ENCODE measurements around the gene KRT10. TPM values are rescaled to one million over a fixed set of nuclear protein-coding genes. Genes with fewer than 3 reads are reported as not detected.

Gene KRT10
- total RNA-seq (2014; rRNA removed) (18.3 and 24.8 TPM in 2 replicates), Bru-seq, nascent RNA (percentile 61 among the genes with signal in this experiment), BruChase-seq, experiment 1, labeled RNA remaining after a 6-hour chase (percentile 83 among the genes with signal in this experiment), BruChase-seq, experiment 2, labeled RNA remaining after a 2-hour chase (percentile 69 among the genes with signal in this experiment)
- long read RNA-seq, transcript KRT10-202 (2 exons, 583 nt), result major isoform, 14 of 188 reads
- long read RNA-seq, partial matches to known transcripts, result 170 of 188 reads
- long read RNA-seq, other reads (novel, unspliced or antisense), result 4 of 188 reads

GRCh38 chr17:40822132-40822812 is at the start of gene KRT10:
TSS of gene KRT10 (minus strand) at chr17:40822614. CDS start at chr17:40822585, 29 bp downstream.
- H3K9ac ChIP-seq (ENCODE audit: low read length), result no peak within 1 kb of the TSS
- ChIA-PET CTCF (no interaction called here), POLR2A (ENCODE audit: unreplicated experiment) (no interaction called here)
- H4K20me1 ChIP-seq (ENCODE audit: low read length), result no peaks in the 10 kb centered on the region
- no peaks in the 10 kb centered on the region for H3K27me3 ChIP-seq (ENCODE audit: low read length)
- intact Hi-C loops (cut with micrococcal nuclease), result no loop called here
- BruUV-seq (replicated peaks), result no TSS peak
- ATAC-seq (no peak), DNase-seq (no peak)
- no peaks in the 10 kb centered on the region for H3F3A ChIP-seq (ENCODE audit: low read length, unreplicated experiment)
- H3K27ac ChIP-seq (ENCODE audit: low read length), result no peak within 1 kb of the TSS
- H3K4me2 ChIP-seq (ENCODE audit: low read length), result no peak within 1 kb of the TSS
- TF ChIP-seq CTCF (conservative IDR thresholded peaks at IDR 0.05; ENCODE audit: low read depth, low read length) (no peak), EZH2phosphoT487 (IDR thresholded peaks at IDR 0.05; ENCODE audit: borderline replicate concordance, low read length) (no peak), EZH2 (IDR thresholded peaks at IDR 0.05; ENCODE audit: low read length, unreplicated experiment) (no peak)
- no peak within 1 kb of the TSS for H3K4me3 ChIP-seq (ENCODE audit: low read length)
- H3K9me3 ChIP-seq (ENCODE audit: low read length), result no peaks in the 10 kb centered on the region
- H3K79me2 ChIP-seq (ENCODE audit: low read length), result peaks cover 25% of the 10 kb centered on the region
- H3K36me3 ChIP-seq (ENCODE audit: low read depth, low read length), result no peaks in the 10 kb centered on the region
- no peaks in the 10 kb centered on the region for H3K9me2 ChIP-seq (replicated peaks; ENCODE audit: low read length)
- peaks cover 17% of the 10 kb centered on the region; the same call in 1 of the 2 replicates for H3K4me1 ChIP-seq (ENCODE audit: insufficient read depth, low read length)
- no peak within 1 kb of the TSS for H2AFZ ChIP-seq (ENCODE audit: low read length)

- Histone ChIP-seq H3F3A (ENCODE audit: low read length, unreplicated experiment) (no peaks in the 10 kb centered on the region), H3K4me2 (ENCODE audit: low read length) (no peak overlapping the region), H4K20me1 (ENCODE audit: low read length) (no peaks in the 10 kb centered on the region), H2AFZ (ENCODE audit: low read length) (no peak overlapping the region), H3K9me3 (ENCODE audit: low read length) (no peaks in the 10 kb centered on the region), H3K4me3 (ENCODE audit: low read length) (no peak overlapping the region), H3K9me2 (replicated peaks; ENCODE audit: low read length) (no peaks in the 10 kb centered on the region), H3K9ac (ENCODE audit: low read length) (no peak overlapping the region), H3K36me3 (ENCODE audit: low read depth, low read length) (no peaks in the 10 kb centered on the region), H3K4me1 (ENCODE audit: insufficient read depth, low read length) (no peaks in the 10 kb centered on the region), H3K79me2 (ENCODE audit: low read length) (no peaks in the 10 kb centered on the region), H3K27me3 (ENCODE audit: low read length) (no peaks in the 10 kb centered on the region), H3K27ac (ENCODE audit: low read length) (no peak overlapping the region)
- intact Hi-C loops (cut with micrococcal nuclease), result no loop called here
- TF ChIP-seq EZH2 (IDR thresholded peaks at IDR 0.05; ENCODE audit: low read length, unreplicated experiment), result no peak
- TF ChIP-seq CTCF (conservative IDR thresholded peaks at IDR 0.05; ENCODE audit: low read depth, low read length), result no peak
- TF ChIP-seq EZH2phosphoT487 (IDR thresholded peaks at IDR 0.05; ENCODE audit: borderline replicate concordance, low read length), result no peak
- no TSS peak for BruUV-seq (replicated peaks)
- CTCF ChIA-PET, result no interaction called here
- ATAC-seq (no peak), DNase-seq (no peak)
- POLR2A ChIA-PET (ENCODE audit: unreplicated experiment), result interaction anchor here (0.5 to 0.7 kb wide), 2 partner anchors 31 to 817 kb away, joined by 3 to 7 read pairs; no protein-coding TSS in a partner anchor
Observed at GRCh38 chr17:40871316-40871715, 48.9 kb upstream of the KRT10 start.

GRCh38 chr17:40870136-40870535 is 47.7 kb upstream of the KRT10 start:
- Histone ChIP-seq H3K9ac (ENCODE audit: low read length) (no peak overlapping the region), H2AFZ (ENCODE audit: low read length) (no peak overlapping the region), H3K79me2 (ENCODE audit: low read length) (no peaks in the 10 kb centered on the region), H3K9me2 (replicated peaks; ENCODE audit: low read length) (no peaks in the 10 kb centered on the region), H3K36me3 (ENCODE audit: low read depth, low read length) (no peaks in the 10 kb centered on the region), H3K4me1 (ENCODE audit: insufficient read depth, low read length) (no peaks in the 10 kb centered on the region), H4K20me1 (ENCODE audit: low read length) (no peaks in the 10 kb centered on the region), H3K4me3 (ENCODE audit: low read length) (no peak overlapping the region), H3F3A (ENCODE audit: low read length, unreplicated experiment) (no peaks in the 10 kb centered on the region), H3K9me3 (ENCODE audit: low read length) (no peaks in the 10 kb centered on the region), H3K27ac (ENCODE audit: low read length) (no peak overlapping the region), H3K27me3 (ENCODE audit: low read length) (no peaks in the 10 kb centered on the region), H3K4me2 (ENCODE audit: low read length) (no peak overlapping the region)
- no peak for TF ChIP-seq CTCF (conservative IDR thresholded peaks at IDR 0.05; ENCODE audit: low read depth, low read length)
- TF ChIP-seq EZH2 (IDR thresholded peaks at IDR 0.05; ENCODE audit: low read length, unreplicated experiment), result no peak
- TF ChIP-seq EZH2phosphoT487 (IDR thresholded peaks at IDR 0.05; ENCODE audit: borderline replicate concordance, low read length), result no peak
- POLR2A ChIA-PET (ENCODE audit: unreplicated experiment), result no interaction called here
- no TSS peak for BruUV-seq (replicated peaks)
- CTCF ChIA-PET, result no interaction called here
- ATAC-seq, result no peak
- intact Hi-C loops (cut with micrococcal nuclease), result no loop called here
- no peak for DNase-seq
